Measurements from ENCODE around the gene WFDC6.

The WFDC6 gene

GRCh38 chr20:45515147-45515913, 24.0 kb downstream of the WFDC6 start, which contains the start of gene SPINT3:
TSS of gene SPINT3 (minus strand) at chr20:45515622. CDS start at chr20:45515608, 14 bp downstream.
- DNase-seq: no peak

GRCh38 chr20:45510242-45510862, 28.9 kb downstream of the WFDC6 start:
- DNase-seq: no peak

- DNase-seq: no peak
Observed at GRCh38 chr20:45509091-45509490, 30.2 kb downstream of the WFDC6 start.

GRCh38 chr20:45508068-45508886, 31.0 kb downstream of the WFDC6 start:
- no peak for DNase-seq

GRCh38 chr20:45507011-45507820, 32.1 kb downstream of the WFDC6 start:
- no peak for DNase-seq

GRCh38 chr20:45506398-45506797, 32.9 kb downstream of the WFDC6 start:
- DNase-seq: no peak

GRCh38 chr20:45503403-45503802, 35.9 kb downstream of the WFDC6 start:
- no peak for DNase-seq

- DNase-seq: no peak
Observed at GRCh38 chr20:45502561-45502960, 36.7 kb downstream of the WFDC6 start.

GRCh38 chr20:45501600-45501999, 37.7 kb downstream of the WFDC6 start:
- no peak for DNase-seq

- no peak for DNase-seq
Observed at GRCh38 chr20:45500022-45500421, 39.3 kb downstream of the WFDC6 start.

- no peak for DNase-seq
Observed at GRCh38 chr20:45497971-45498494, 41.2 kb downstream of the WFDC6 start.

- no peak for DNase-seq
Observed at GRCh38 chr20:45496166-45496565, 43.1 kb downstream of the WFDC6 start.

- no peak for DNase-seq
Observed at GRCh38 chr20:45495501-45495941, 43.8 kb downstream of the WFDC6 start.

- no peak for DNase-seq
Observed at GRCh38 chr20:45489083-45489531, 50.2 kb downstream of the WFDC6 start.

GRCh38 chr20:45487231-45487635, 52.0 kb downstream of the WFDC6 start:
- no peak for DNase-seq

- DNase-seq: no peak
Observed at GRCh38 chr20:45485388-45485787, 53.9 kb downstream of the WFDC6 start.

GRCh38 chr20:45484676-45485075, 54.6 kb downstream of the WFDC6 start:
- no peak for DNase-seq
